Nephron (organoid): ENCODE results near the gene KBTBD6.

ENCODE experiments used
- H3K27ac Mint-ChIP-seq, 3 experiments: 2 replicates each; pipeline ENCODE4 v1.8.0; 2020; ENCODE audit warnings: mixed read lengths in 3 of 3, mild to moderate bottlenecking in 2 of 3, moderate library complexity in 1 of 3
- H3K27me3 Mint-ChIP-seq: 2 replicates; pipeline ENCODE4 v1.8.0; 2021; ENCODE audit warnings: low read depth, mild to moderate bottlenecking, moderate library complexity, mixed read lengths
- H3K36me3 Mint-ChIP-seq: 2 replicates; pipeline ENCODE4 v1.8.0; 2020; ENCODE audit warnings: low read depth, mixed read lengths
- H3K4me1 Mint-ChIP-seq: 2 replicates; pipeline ENCODE4 v1.8.0; 2020; ENCODE audit warnings: mixed read lengths
- H3K4me3 Mint-ChIP-seq, 3 experiments: 2 replicates each; pipeline ENCODE4 v1.8.0; 2020; ENCODE audit warnings: mild to moderate bottlenecking in 3 of 3, mixed read lengths in 3 of 3, moderate library complexity in 2 of 3
- H3K9me3 Mint-ChIP-seq: 2 replicates; pipeline ENCODE4 v1.8.0; 2020; ENCODE audit warnings: mixed read lengths
- CTCF ChIP-seq, 3 experiments: fragments of 200-600 bp; sonication (generic); IDR thresholded peaks; one replicate each; pipeline ENCODE4 v1.5.0; 2021; ENCODE audit warnings: antibody characterized with exemption in 3 of 3; ENCODE audit not compliant: unreplicated experiment in 3 of 3

KBTBD6 gene

GRCh38 chr13:41152005-41152404, 19.4 kb upstream of the KBTBD6 start:
- Mint-ChIP-seq H3K9me3 (peaks cover 56% of the 10 kb centered on the region), H3K27ac (no peak overlapping the region), H3K36me3 (peaks cover 47% of the 10 kb centered on the region), H3K4me1 (no peaks in the 10 kb centered on the region), H3K27me3 (peaks cover 8% of the 10 kb centered on the region), H3K4me3 (no peak overlapping the region)
- TF ChIP-seq CTCF (IDR thresholded peaks at IDR 0.05; ENCODE audit: unreplicated experiment in 3 of 3): no peak

- H3K9me3 Mint-ChIP-seq: peaks cover 59% of the 10 kb centered on the region
- TF ChIP-seq CTCF (IDR thresholded peaks at IDR 0.05; ENCODE audit: unreplicated experiment in 3 of 3): no peak
- no peaks in the 10 kb centered on the region for H3K4me1 Mint-ChIP-seq
- H3K36me3 Mint-ChIP-seq: peaks cover 56% of the 10 kb centered on the region
- peaks cover 8% of the 10 kb centered on the region for H3K27me3 Mint-ChIP-seq
- no peak overlapping the region for H3K27ac Mint-ChIP-seq
- no peak overlapping the region for H3K4me3 Mint-ChIP-seq
Observed at GRCh38 chr13:41150058-41150457, 17.5 kb upstream of the KBTBD6 start.

GRCh38 chr13:41148419-41149283, 16.0 kb upstream of the KBTBD6 start:
- no peak for TF ChIP-seq CTCF (IDR thresholded peaks at IDR 0.05; ENCODE audit: unreplicated experiment in 3 of 3)

GRCh38 chr13:41145136-41145908, 12.7 kb upstream of the KBTBD6 start:
- peaks cover 8% of the 10 kb centered on the region for H3K27me3 Mint-ChIP-seq
- TF ChIP-seq CTCF (IDR thresholded peaks at IDR 0.05; ENCODE audit: unreplicated experiment in 3 of 3): no peak
- H3K36me3 Mint-ChIP-seq: peaks cover 40% of the 10 kb centered on the region
- no peak overlapping the region for H3K27ac Mint-ChIP-seq
- H3K9me3 Mint-ChIP-seq: peaks cover 33% of the 10 kb centered on the region
- no peaks in the 10 kb centered on the region for H3K4me1 Mint-ChIP-seq
- no peak overlapping the region for H3K4me3 Mint-ChIP-seq

More at GRCh38 chr13:41148419-41149283, 16.0 kb upstream of the KBTBD6 start:
- H3K27ac Mint-ChIP-seq: no peak overlapping the region
- peaks cover 8% of the 10 kb centered on the region for H3K27me3 Mint-ChIP-seq
- peaks cover 56% of the 10 kb centered on the region for H3K36me3 Mint-ChIP-seq
- no peak overlapping the region for H3K4me3 Mint-ChIP-seq
- H3K4me1 Mint-ChIP-seq: no peaks in the 10 kb centered on the region
- H3K9me3 Mint-ChIP-seq: peaks cover 59% of the 10 kb centered on the region

- Mint-ChIP-seq H3K27me3 (peaks cover 8% of the 10 kb centered on the region), H3K9me3 (peaks cover 25% of the 10 kb centered on the region), H3K27ac (no peak overlapping the region), H3K4me3 (no peak overlapping the region), H3K4me1 (no peaks in the 10 kb centered on the region), H3K36me3 (peaks cover 32% of the 10 kb centered on the region)
- TF ChIP-seq CTCF (IDR thresholded peaks at IDR 0.05; ENCODE audit: unreplicated experiment in 3 of 3): no peak
Observed at GRCh38 chr13:41144576-41144975, 12.0 kb upstream of the KBTBD6 start.
